Measurements from ENCODE around the gene ALDH1A1. TPM values are rescaled to one million over a fixed set of nuclear protein-coding genes. Genes with fewer than 3 reads are reported as not detected.

ALDH1A1 gene
- total RNA-seq, 1 experiment from 2014 or later, result 8.8 TPM

DNA sequence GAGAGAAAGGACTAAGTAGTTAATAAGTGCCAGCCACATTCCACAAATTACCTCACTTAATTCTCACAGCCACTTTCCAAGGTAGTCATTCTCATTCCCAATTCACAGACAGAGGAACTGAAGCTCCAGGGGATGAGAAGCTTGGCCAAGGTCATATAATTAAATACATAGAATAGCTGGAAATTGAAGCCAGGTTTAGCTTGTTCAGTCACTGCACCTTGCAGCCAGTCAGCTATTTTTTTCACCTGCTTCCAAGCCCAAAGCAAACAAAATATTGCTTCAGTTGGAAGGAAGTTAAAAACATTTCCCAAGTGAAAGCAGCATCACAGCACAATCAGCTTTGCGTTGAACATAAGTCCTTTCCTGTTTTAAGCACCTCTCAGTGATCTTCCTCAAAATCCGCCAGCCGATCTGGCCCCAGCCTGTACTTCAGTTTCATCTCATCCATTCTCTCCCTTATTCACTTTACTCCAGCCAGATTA lies 4.8 kb downstream of the ALDH1A1 start:
- Histone ChIP-seq H3K36me3 (ENCODE audit: insufficient read depth, low read length, poor library complexity, severe bottlenecking) (no peaks in the 10 kb centered on the region), H3K4me3 (ENCODE audit: low read depth, low read length, poor library complexity, severe bottlenecking) (no peak overlapping the region), H3K4me1 (ENCODE audit: insufficient read depth, low read length, poor library complexity, severe bottlenecking) (peaks cover 12% of the 10 kb centered on the region), H3K27ac (ENCODE audit: low read depth, low read length, poor library complexity, severe bottlenecking) (no peak overlapping the region), H3K9me3 (ENCODE audit: low read depth, low read length, poor library complexity, severe bottlenecking) (no peaks in the 10 kb centered on the region), H3K27me3 (replicated peaks; ENCODE audit: insufficient read depth, low read depth, low read length, poor library complexity) (no peaks in the 10 kb centered on the region)
- TF ChIP-seq EZH2 (IDR thresholded peaks at IDR 0.05; ENCODE audit: borderline replicate concordance, low read depth, low read length, poor library complexity, severe bottlenecking), result no peak
- TF ChIP-seq, protein P1, sequence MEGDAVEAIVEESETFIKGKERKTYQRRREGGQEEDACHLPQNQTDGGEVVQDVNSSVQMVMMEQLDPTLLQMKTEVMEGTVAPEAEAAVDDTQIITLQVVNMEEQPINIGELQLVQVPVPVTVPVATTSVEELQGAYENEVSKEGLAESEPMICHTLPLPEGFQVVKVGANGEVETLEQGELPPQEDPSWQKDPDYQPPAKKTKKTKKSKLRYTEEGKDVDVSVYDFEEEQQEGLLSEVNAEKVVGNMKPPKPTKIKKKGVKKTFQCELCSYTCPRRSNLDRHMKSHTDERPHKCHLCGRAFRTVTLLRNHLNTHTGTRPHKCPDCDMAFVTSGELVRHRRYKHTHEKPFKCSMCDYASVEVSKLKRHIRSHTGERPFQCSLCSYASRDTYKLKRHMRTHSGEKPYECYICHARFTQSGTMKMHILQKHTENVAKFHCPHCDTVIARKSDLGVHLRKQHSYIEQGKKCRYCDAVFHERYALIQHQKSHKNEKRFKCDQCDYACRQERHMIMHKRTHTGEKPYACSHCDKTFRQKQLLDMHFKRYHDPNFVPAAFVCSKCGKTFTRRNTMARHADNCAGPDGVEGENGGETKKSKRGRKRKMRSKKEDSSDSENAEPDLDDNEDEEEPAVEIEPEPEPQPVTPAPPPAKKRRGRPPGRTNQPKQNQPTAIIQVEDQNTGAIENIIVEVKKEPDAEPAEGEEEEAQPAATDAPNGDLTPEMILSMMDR (conservative IDR thresholded peaks at IDR 0.05; ENCODE audit: low read depth, low read length), result no peak
- no TSS peak for BruUV-seq (replicated peaks)
- intact Hi-C loops (cut with micrococcal nuclease; ENCODE audit: unreplicated experiment), result no loop called here
- no peak for DNase-seq (ENCODE audit: low spot score)
- ChIA-PET CTCF (no interaction called here), POLR2A (ENCODE audit: low non-redundant PET) (no interaction called here)

DNA sequence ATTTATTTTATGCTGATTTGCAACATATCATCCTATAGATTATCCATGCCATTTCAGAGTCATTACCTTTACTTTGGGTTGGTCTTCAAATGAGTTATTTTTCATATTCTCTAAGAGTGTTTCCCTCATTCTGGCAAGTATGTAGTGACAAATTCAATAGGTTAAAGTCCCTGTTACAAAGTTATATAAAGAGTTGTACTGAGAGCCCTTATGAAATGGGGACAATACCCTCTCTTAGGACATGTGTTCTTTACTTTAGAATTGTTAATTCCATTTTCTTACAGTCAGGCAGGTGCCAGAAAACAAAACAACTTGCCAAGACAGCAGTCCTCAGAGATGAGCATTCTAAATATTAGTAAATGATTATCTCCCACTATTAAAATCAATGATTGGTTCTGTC lies 6.0 kb downstream of the ALDH1A1 start:
- POLR2A ChIA-PET (ENCODE audit: low non-redundant PET), result no interaction called here
- intact Hi-C loops (cut with micrococcal nuclease; ENCODE audit: unreplicated experiment), result no loop called here
- no TSS peak for BruUV-seq (replicated peaks)
- no peaks in the 10 kb centered on the region for H3K9me3 ChIP-seq (ENCODE audit: low read depth, low read length, poor library complexity, severe bottlenecking)
- TF ChIP-seq, protein P1 (conservative IDR thresholded peaks at IDR 0.05; ENCODE audit: low read depth, low read length), result no peak
- TF ChIP-seq EZH2 (IDR thresholded peaks at IDR 0.05; ENCODE audit: borderline replicate concordance, low read depth, low read length, poor library complexity, severe bottlenecking), result no peak
- no peak overlapping the region for H3K4me3 ChIP-seq (ENCODE audit: low read depth, low read length, poor library complexity, severe bottlenecking)
- no peaks in the 10 kb centered on the region for H3K27me3 ChIP-seq (replicated peaks; ENCODE audit: insufficient read depth, low read depth, low read length, poor library complexity)
- peaks cover 5% of the 10 kb centered on the region for H3K4me1 ChIP-seq (ENCODE audit: insufficient read depth, low read length, poor library complexity, severe bottlenecking)
- DNase-seq (ENCODE audit: low spot score), result no peak
- no peak overlapping the region for H3K27ac ChIP-seq (ENCODE audit: low read depth, low read length, poor library complexity, severe bottlenecking)
- H3K36me3 ChIP-seq (ENCODE audit: insufficient read depth, low read length, poor library complexity, severe bottlenecking), result no peaks in the 10 kb centered on the region
- CTCF ChIA-PET, result no interaction called here

DNA sequence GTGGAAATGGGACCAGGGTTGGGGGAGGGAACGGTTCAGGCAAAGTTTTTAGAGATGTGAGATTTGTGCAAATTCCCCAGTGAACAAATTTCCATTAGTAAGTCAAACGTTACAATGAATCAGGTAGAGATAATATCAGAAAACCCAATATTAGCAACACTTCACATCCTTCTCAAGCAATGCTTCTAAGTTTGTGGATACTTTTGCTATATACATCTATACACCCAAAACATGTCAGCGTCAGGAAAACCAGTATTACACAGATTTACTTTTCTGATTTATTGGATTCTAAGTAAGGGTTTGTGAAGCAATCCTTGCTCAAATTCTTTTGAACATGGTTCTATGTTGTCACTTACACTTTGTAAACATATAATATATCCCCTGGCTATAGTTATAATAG lies 6.5 kb downstream of the ALDH1A1 start:
- Histone ChIP-seq H3K4me1 (ENCODE audit: insufficient read depth, low read length, poor library complexity, severe bottlenecking) (peaks cover 5% of the 10 kb centered on the region), H3K36me3 (ENCODE audit: insufficient read depth, low read length, poor library complexity, severe bottlenecking) (no peaks in the 10 kb centered on the region), H3K27ac (ENCODE audit: low read depth, low read length, poor library complexity, severe bottlenecking) (no peak overlapping the region), H3K27me3 (replicated peaks; ENCODE audit: insufficient read depth, low read depth, low read length, poor library complexity) (no peaks in the 10 kb centered on the region), H3K9me3 (ENCODE audit: low read depth, low read length, poor library complexity, severe bottlenecking) (no peaks in the 10 kb centered on the region), H3K4me3 (ENCODE audit: low read depth, low read length, poor library complexity, severe bottlenecking) (no peak overlapping the region)
- TF ChIP-seq, protein P1 (conservative IDR thresholded peaks at IDR 0.05; ENCODE audit: low read depth, low read length), result no peak
- no peak for TF ChIP-seq EZH2 (IDR thresholded peaks at IDR 0.05; ENCODE audit: borderline replicate concordance, low read depth, low read length, poor library complexity, severe bottlenecking)
- ChIA-PET CTCF (no interaction called here), POLR2A (ENCODE audit: low non-redundant PET) (no interaction called here)
- no peak for DNase-seq (ENCODE audit: low spot score)
- no TSS peak for BruUV-seq (replicated peaks)
- intact Hi-C loops (cut with micrococcal nuclease; ENCODE audit: unreplicated experiment), result no loop called here
